ENCODE results near the gene PSMB1.
"Not testable (repeated sequence)": the region's sequence is repeated elsewhere in the genome, so short reads cannot be mapped to it uniquely, and the experiment has no call there.

The PSMB1 gene

GRCh38 chr6:170537329-170537728 is 15.8 kb downstream of the PSMB1 start:
- in situ Hi-C loops (cut with MboI; ENCODE audit: low pct_unique_long_range_greater_than_20kb, low sequenced_read_pairs, unreplicated experiment) = no loop called here
- TF ChIP-seq, protein P1, sequence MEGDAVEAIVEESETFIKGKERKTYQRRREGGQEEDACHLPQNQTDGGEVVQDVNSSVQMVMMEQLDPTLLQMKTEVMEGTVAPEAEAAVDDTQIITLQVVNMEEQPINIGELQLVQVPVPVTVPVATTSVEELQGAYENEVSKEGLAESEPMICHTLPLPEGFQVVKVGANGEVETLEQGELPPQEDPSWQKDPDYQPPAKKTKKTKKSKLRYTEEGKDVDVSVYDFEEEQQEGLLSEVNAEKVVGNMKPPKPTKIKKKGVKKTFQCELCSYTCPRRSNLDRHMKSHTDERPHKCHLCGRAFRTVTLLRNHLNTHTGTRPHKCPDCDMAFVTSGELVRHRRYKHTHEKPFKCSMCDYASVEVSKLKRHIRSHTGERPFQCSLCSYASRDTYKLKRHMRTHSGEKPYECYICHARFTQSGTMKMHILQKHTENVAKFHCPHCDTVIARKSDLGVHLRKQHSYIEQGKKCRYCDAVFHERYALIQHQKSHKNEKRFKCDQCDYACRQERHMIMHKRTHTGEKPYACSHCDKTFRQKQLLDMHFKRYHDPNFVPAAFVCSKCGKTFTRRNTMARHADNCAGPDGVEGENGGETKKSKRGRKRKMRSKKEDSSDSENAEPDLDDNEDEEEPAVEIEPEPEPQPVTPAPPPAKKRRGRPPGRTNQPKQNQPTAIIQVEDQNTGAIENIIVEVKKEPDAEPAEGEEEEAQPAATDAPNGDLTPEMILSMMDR (IDR thresholded peaks at IDR 0.05; ENCODE audit: extremely low read depth, insufficient read depth, missing control alignments) = no peak
- DNase-seq (ENCODE audit: low spot score) = no peak

- TF ChIP-seq, protein P1 (IDR thresholded peaks at IDR 0.05; ENCODE audit: extremely low read depth, insufficient read depth, missing control alignments) = no peak
- DNase-seq (ENCODE audit: low spot score) = no peak
- in situ Hi-C loops (cut with MboI; ENCODE audit: low pct_unique_long_range_greater_than_20kb, low sequenced_read_pairs, unreplicated experiment) = no loop called here
Observed at GRCh38 chr6:170536671-170537070, 16.4 kb downstream of the PSMB1 start.

DNA sequence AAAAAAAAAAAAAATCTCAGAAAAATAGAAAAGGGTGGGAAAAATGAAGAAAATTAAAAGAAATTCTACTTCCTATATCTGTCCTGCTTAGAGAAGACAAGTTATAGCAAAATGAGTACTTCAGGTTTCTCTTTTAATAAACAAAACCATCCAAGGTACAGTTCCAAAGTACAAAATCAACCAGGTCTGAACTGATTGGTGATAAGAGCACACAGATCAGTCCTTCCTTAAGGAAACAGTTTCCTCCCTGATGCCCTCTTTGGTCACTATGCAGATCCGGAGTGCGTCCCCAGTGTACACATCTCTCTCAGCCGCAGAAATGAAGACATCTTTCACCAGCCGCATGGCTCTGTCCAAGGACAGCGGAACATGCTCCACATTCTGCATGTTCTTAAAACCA is 18.1 kb downstream of the PSMB1 start:
- TF ChIP-seq, protein P1 (IDR thresholded peaks at IDR 0.05; ENCODE audit: extremely low read depth, insufficient read depth, missing control alignments) = no peak
- DNase-seq (ENCODE audit: low spot score) = no peak
- in situ Hi-C loops (cut with MboI; ENCODE audit: low pct_unique_long_range_greater_than_20kb, low sequenced_read_pairs, unreplicated experiment) = no loop called here

- in situ Hi-C loops (cut with MboI; ENCODE audit: low pct_unique_long_range_greater_than_20kb, low sequenced_read_pairs, unreplicated experiment) = no loop called here
- TF ChIP-seq, protein P1 (IDR thresholded peaks at IDR 0.05; ENCODE audit: extremely low read depth, insufficient read depth, missing control alignments) = no peak
- no peak for DNase-seq (ENCODE audit: low spot score)
Observed at GRCh38 chr6:170533792-170534191, 19.3 kb downstream of the PSMB1 start.

GRCh38 chr6:170532867-170533488 is 20.1 kb downstream of the PSMB1 start:
- no peak for DNase-seq (ENCODE audit: low spot score)
- TF ChIP-seq, protein P1 (IDR thresholded peaks at IDR 0.05; ENCODE audit: extremely low read depth, insufficient read depth, missing control alignments) = no peak
- in situ Hi-C loops (cut with MboI; ENCODE audit: low pct_unique_long_range_greater_than_20kb, low sequenced_read_pairs, unreplicated experiment) = no loop called here

- peak; percentile 60 for DNase-seq (ENCODE audit: low spot score)
- in situ Hi-C loops (cut with MboI; ENCODE audit: low pct_unique_long_range_greater_than_20kb, low sequenced_read_pairs, unreplicated experiment) = no loop called here
- TF ChIP-seq, protein P1 (IDR thresholded peaks at IDR 0.05; ENCODE audit: extremely low read depth, insufficient read depth, missing control alignments) = peak; percentile 81
Observed at GRCh38 chr6:170529839-170530469, 23.2 kb downstream of the PSMB1 start.

DNA sequence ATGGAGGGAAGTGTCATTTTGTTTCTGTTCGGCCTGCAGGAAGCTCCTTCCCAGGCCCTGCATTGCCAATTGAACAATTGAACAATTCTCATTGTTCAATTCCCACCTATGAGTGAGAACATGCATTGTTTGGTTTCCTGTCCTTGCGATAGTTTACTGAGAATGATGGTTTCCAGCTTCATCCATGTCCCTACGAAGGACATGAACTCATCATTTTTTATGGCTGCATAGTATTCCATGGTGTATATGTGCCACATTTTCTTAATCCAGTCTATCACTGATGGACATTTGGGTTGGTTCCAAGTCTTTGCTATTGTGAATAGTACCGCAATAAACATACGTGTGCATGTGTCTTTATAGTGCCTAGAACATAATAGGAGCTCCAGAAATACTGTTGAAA is 25.1 kb downstream of the PSMB1 start:
- in situ Hi-C loops (cut with MboI; ENCODE audit: low pct_unique_long_range_greater_than_20kb, low sequenced_read_pairs, unreplicated experiment); DNase-seq (ENCODE audit: low spot score): not testable (repeated sequence)

All from GM13977 (cell line).